ENCODE results near the gene RYR2.

Gene RYR2

DNA sequence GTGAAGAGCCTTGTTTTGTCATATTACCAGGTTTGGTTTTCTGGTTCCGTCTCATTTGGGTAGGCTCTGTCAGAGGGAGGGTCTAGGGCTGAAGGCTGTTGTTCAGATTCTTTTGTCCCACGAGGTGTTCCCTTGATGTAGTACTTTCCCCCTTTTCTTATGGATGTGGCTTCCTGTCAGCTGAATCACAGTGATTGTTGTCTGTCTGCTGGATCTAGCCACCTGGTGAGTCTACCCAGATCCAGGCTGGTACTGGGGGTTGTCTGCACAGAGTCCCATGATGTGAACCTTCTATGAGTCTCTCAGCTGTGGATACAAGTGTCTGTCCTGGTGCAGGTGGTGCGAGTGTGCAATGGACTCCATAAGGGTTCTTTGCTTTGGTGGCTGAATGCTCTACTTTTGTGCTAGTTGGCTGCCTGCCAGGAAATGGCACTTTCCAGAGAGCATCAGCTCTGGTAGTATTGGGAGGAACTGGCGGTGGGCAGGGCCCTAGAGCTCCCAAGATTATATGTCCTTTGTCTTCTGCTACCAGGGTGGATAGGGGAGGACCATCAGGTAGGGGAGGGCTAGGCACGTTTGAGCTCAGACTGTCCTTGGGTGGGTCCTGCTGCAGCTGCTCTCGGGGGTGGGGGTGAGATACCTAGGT, 246.0 kb downstream of the RYR2 start:
- H3K4me3 ChIP-seq (ENCODE audit: low read depth, low read length): no peak overlapping the region
- TF ChIP-seq, protein P1, sequence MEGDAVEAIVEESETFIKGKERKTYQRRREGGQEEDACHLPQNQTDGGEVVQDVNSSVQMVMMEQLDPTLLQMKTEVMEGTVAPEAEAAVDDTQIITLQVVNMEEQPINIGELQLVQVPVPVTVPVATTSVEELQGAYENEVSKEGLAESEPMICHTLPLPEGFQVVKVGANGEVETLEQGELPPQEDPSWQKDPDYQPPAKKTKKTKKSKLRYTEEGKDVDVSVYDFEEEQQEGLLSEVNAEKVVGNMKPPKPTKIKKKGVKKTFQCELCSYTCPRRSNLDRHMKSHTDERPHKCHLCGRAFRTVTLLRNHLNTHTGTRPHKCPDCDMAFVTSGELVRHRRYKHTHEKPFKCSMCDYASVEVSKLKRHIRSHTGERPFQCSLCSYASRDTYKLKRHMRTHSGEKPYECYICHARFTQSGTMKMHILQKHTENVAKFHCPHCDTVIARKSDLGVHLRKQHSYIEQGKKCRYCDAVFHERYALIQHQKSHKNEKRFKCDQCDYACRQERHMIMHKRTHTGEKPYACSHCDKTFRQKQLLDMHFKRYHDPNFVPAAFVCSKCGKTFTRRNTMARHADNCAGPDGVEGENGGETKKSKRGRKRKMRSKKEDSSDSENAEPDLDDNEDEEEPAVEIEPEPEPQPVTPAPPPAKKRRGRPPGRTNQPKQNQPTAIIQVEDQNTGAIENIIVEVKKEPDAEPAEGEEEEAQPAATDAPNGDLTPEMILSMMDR (IDR thresholded peaks at IDR 0.05; ENCODE audit: low read depth, low read length): no peak
- no peaks in the 10 kb centered on the region for H3K36me3 ChIP-seq
- DNase-seq: peak; percentile 47
- no peaks in the 10 kb centered on the region for H3K9me3 ChIP-seq
- no peaks in the 10 kb centered on the region for H3K27me3 ChIP-seq
- no peaks in the 10 kb centered on the region for H3K4me1 ChIP-seq

DNA sequence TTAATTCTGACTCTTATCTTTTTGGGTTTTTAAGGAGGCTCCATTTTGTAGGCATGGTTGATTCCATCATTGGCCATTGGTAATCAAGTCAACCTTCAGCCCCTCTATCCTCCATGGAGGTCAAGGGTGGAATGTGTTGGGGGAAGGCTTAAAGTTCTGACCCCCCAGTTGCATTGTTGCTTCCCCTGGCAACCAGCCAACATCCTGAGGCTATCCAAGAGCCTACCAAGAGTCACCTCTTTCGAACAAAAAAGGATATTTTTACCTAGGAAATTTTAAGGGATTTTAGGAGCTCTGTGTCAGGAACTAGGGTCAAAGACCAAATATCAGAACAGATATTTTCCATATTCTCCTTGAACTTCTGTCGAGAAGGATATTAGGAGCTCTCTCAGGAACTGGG, 251.8 kb downstream of the RYR2 start:
- H3K27me3 ChIP-seq: no peaks in the 10 kb centered on the region
- no peak overlapping the region for H3K4me3 ChIP-seq (ENCODE audit: low read depth, low read length)
- no peaks in the 10 kb centered on the region for H3K36me3 ChIP-seq
- DNase-seq: no peak
- TF ChIP-seq, protein P1 (IDR thresholded peaks at IDR 0.05; ENCODE audit: low read depth, low read length): no peak
- H3K4me1 ChIP-seq: no peaks in the 10 kb centered on the region
- H3K9me3 ChIP-seq: no peaks in the 10 kb centered on the region

DNA sequence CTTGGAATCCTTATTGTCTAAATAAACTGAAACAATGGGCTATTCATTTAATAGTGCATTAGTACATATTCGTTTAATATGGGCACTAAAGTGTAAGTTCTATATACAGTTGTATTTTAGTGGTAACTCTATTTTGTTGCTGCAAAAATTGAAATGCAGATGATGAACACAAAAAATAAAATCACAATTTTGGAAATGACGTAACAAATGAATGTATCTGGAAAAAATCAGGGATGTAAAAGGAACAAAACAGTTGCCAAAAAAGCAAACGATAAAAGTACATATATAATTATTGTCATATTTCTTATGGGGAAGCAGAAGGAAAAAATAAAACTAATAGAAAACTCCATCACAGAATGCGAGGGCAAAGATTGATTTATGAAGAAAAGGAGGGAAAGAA, 254.9 kb downstream of the RYR2 start:
- H3K36me3 ChIP-seq: no peaks in the 10 kb centered on the region
- no peaks in the 10 kb centered on the region for H3K27me3 ChIP-seq
- TF ChIP-seq, protein P1 (IDR thresholded peaks at IDR 0.05; ENCODE audit: low read depth, low read length): no peak
- no peak for DNase-seq
- H3K9me3 ChIP-seq: no peaks in the 10 kb centered on the region
- H3K4me1 ChIP-seq: no peaks in the 10 kb centered on the region
- no peak overlapping the region for H3K4me3 ChIP-seq (ENCODE audit: low read depth, low read length)

DNA sequence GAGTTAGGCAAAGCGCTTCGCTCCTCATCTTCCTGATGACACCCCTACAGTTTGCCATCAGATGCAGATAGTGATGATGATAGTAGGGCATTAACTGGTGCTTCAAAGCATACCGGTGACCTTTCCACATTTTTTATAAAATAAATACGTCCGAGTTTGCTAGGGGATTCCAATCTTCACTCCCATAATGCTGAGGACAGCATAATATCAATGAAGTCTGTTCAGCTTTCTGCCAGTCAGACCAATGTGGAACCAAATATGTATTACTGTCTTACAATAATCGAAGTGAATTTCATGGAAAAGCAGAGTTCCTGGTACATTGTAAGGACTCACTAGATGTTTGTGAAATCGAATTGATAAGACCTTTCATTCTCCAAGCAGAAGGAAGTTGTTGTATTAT, 258.7 kb downstream of the RYR2 start:
- TF ChIP-seq, protein P1 (IDR thresholded peaks at IDR 0.05; ENCODE audit: low read depth, low read length): no peak
- H3K9me3 ChIP-seq: no peaks in the 10 kb centered on the region
- H3K36me3 ChIP-seq: no peaks in the 10 kb centered on the region
- DNase-seq: no peak
- H3K4me1 ChIP-seq: no peaks in the 10 kb centered on the region; the same call in 1 of the 2 replicates
- no peaks in the 10 kb centered on the region for H3K27me3 ChIP-seq
- no peak overlapping the region for H3K4me3 ChIP-seq (ENCODE audit: low read depth, low read length)

DNA sequence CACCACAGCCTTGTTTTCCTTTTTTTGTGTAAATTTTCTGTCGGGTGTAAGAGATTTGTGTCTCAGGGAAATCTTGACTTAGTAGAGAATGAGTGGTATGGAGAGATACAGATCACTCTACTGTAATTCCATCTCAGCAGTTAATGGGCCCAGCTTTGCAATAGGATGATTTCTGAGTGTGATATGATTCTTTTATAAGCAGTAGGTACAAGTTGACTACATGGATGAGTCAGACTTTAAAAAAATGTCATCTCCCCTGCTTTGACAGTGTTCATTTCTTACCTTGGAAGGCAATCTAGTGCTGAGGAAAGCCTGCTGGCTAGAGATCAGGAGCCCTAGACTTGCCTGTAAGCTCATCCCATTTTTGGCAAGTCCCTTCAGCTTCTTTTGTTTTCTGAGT, 261.9 kb downstream of the RYR2 start:
- Histone ChIP-seq H3K4me3 (ENCODE audit: low read depth, low read length) (no peak overlapping the region), H3K27me3 (no peaks in the 10 kb centered on the region), H3K4me1 (peaks cover 3% of the 10 kb centered on the region; the same call in 1 of the 2 replicates), H3K9me3 (no peaks in the 10 kb centered on the region), H3K36me3 (no peaks in the 10 kb centered on the region)
- no peak for DNase-seq
- TF ChIP-seq, protein P1 (IDR thresholded peaks at IDR 0.05; ENCODE audit: low read depth, low read length): no peak

DNA sequence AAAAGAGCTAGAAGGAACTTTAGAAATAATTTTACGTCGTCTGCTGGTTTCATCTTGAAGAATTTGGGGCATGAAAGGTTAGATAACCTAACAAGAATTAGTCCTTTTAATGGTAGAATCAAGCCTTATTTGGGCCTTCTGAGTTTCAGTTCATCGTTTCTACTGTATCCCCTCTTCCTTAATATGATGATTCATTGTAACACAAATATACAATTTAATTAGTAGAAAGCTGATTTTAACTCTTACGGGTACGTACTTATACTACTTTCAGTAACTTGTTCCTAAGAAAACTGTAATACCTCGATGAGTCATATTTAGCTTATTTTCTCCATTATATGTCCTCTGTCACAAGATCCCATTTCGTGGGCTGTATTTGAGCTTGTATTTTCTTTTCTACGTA, 264.7 kb downstream of the RYR2 start:
- no peak for DNase-seq
- no peaks in the 10 kb centered on the region for H3K9me3 ChIP-seq
- H3K4me3 ChIP-seq (ENCODE audit: low read depth, low read length): no peak overlapping the region
- H3K36me3 ChIP-seq: no peaks in the 10 kb centered on the region
- H3K27me3 ChIP-seq: no peaks in the 10 kb centered on the region
- TF ChIP-seq, protein P1 (IDR thresholded peaks at IDR 0.05; ENCODE audit: low read depth, low read length): no peak
- H3K4me1 ChIP-seq: peaks cover 3% of the 10 kb centered on the region; the same call in 1 of the 2 replicates

All from BE2C (cell line).